SKM-1 (cell line): ENCODE measurements around the gene CTSZ.
A peak's percentile ranks its signal among the peaks of the same experiment; 100 is the strongest.
"Not testable (repeated sequence)": the region's sequence is repeated elsewhere in the genome, so short reads cannot be mapped to it uniquely, and the experiment has no call there.

ENCODE experiments used
- DNase-seq: peaks from one replicate; lab custom pipeline; 2025; ENCODE audit not compliant: unreplicated experiment; lab: John Stamatoyannopoulos, UW

CTSZ gene

GRCh38 chr20:59006864-59007664 is at the start of gene CTSZ:
CTSZ (minus strand) TSS chr20:59007254; CDS start chr20:59007128, 126 bp downstream.
- no peak for DNase-seq

- no peak for DNase-seq
These were observed 48.2 kb upstream of the CTSZ start for GRCh38 chr20:59055302-59055701.

DNA sequence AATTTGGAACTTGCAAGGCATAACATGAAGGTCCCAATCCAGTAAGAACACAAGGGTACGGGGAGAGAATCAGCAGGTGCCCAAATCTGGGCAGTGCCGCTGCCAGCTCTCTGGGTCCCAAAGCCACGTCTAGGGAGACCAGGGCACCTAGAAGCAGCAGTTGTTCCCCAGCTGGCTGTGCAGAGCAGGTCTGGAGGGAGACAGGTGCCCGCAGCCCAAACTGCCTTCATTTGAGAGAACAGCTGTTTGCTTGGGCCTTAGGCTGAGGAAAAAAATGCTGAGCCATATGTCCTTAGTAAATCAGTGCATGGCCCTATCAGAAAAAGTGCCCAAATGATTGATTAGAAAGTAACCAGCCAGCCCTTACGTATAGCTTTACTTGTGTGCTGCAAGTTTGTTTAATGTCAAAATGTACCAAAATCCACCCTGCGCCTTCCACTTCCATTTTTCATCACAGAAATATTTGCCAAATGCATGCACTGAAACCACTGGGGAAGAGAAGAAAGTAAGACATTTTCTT is 44.7 kb upstream of the CTSZ start:
- no peak for DNase-seq

GRCh38 chr20:59050437-59050836 is 43.4 kb upstream of the CTSZ start:
- DNase-seq = no peak

DNA sequence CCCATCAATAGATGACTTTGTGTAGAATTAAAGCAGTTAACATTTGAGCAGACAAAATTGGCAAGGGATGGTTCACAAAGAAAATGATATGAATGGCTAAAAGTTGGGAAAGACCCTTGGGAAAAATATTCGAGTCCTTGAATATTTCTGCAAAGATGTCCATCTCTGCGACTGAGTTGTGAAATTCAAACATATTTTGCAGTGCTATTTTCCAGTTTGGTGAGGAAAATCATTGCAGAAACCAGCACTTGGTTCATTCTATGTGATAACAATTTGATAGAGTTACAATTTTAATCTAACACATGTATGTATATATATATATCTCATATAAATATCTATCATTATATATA is 41.6 kb upstream of the CTSZ start:
- no peak for DNase-seq

DNA sequence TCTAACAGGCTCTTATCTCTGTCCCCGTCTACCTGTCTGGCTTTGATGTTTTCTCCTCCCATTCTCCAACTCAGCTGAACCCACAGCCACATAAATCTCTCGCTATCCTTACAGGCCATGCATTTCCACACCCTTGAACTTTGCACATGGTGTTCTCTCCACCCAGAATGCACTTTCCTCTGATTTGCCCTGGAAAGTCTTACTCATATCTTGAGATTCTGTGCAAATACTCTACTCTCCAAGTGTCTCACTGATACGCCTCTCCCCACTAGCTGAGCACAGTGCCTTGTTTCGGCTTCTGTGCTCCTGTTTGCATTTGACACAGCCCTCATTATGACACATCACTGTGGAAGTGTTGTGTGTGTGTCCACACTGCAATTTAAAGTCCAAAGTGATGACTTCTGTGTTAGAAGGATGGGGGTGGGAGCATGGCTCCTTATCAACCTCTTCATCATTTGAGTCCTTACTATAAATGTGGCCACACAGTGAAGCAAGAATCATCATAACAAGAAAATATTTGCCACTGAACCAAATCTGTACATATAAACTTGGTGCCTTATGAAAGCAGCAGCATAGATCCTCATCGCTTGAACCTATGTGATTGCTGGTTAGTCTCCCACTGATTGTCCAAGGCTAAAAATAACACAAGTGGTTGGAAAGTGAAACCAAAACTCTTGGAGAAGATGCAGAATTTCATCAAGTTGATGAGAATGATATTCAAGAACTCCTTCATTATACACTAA is 41.1 kb upstream of the CTSZ start:
- DNase-seq = no peak

DNA sequence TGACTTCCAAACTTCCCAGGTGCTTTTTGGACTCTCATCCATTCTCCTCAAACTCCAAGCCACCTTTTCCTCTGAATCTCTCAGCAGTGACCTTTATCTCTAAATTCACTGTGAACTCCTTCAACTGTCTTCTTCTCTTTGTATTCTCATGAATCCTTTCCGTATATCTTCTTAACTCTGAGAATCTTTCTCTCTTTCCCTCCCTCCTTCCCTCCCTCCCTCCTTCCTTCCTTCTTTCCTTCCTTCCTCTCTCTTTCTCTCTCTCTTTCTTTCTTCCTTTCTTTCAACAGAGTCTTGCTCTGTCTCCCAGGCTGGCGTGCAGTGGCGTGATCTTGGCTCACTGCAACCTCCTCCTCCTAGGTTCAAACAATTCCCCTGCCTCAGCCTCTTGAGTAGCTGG is 39.8 kb upstream of the CTSZ start:
- DNase-seq = no peak

- no peak for DNase-seq
These were observed 37.7 kb upstream of the CTSZ start for GRCh38 chr20:59044796-59045195.

DNA sequence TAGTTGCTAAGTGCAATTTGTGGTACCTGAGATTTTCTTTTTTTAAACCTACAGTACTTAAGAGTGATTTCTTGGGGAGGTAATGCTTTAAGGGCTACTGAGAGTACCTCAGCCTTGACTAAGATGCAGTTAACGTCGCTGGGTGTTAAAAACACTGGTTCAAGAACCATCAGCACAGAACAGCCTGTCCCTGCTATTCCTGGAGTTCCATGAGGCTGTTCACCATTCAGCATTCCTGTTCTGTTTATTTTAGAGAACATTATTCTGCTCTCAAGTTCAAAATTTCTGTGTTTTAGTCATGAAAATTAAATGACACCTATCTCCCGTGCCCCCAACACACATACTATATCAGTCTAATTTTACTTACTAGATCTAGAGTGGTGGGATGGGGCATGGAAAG is 37.2 kb upstream of the CTSZ start:
- DNase-seq = no peak

DNA sequence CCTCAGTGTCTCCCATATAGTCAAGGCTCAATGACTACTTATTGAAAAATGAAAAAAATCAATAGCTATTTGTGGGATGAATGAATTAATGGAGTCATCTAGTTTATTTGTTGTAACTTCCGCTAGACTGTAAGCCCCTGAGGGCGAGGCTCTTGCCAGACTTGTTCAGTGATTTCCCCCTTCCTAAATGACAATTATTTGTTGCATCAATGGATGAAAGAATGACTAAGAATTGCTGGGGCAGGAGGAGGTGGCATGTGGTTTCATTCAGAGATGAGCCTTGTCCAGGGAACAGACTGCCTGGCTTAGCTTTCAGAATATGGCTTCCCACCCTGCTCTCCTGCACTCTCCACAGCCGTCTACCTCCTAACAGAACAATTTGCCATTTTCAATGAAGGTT is 36.6 kb upstream of the CTSZ start:
- DNase-seq = no peak

DNA sequence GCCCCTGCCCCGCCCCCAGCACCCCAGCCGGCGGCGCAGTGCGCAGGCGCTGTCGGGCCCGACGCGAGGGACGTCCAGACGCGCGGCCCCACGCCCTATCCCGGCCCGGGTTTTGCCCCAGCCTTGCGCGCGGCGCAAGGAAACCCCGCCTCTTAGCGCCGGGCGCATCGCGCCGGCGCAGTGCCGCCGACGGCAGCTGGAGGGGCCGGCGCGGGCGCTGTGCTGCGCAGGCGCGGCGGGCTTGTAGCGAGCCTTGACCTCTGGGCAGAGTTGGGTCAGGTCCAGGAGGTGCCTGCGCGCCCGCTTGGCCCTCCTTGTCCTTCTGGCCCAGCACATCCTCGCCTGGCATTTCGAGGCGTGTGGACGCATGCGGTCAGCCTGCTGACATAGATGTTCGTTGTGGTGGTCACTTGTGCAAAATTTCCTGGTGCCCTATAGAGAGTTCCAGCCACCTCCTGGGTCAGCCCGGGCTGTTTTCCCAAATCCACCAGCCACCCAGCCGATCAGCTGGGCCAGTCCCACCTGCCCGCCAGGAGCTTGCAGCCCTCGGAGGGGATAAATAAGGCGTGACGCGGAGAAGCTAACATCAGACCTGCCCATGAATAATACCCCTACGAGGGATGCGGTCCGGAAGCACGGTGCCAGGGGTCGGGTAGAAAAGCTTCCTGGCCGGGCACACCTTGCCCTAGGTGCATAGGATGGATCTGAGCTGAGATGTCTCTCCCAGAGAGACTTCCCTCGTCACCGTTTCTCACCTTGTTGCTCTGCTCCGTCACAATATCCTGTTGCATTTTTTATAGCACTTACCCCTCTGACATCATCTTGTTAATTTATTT is 36.0 kb upstream of the CTSZ start:
- DNase-seq = peak; percentile 81

DNA sequence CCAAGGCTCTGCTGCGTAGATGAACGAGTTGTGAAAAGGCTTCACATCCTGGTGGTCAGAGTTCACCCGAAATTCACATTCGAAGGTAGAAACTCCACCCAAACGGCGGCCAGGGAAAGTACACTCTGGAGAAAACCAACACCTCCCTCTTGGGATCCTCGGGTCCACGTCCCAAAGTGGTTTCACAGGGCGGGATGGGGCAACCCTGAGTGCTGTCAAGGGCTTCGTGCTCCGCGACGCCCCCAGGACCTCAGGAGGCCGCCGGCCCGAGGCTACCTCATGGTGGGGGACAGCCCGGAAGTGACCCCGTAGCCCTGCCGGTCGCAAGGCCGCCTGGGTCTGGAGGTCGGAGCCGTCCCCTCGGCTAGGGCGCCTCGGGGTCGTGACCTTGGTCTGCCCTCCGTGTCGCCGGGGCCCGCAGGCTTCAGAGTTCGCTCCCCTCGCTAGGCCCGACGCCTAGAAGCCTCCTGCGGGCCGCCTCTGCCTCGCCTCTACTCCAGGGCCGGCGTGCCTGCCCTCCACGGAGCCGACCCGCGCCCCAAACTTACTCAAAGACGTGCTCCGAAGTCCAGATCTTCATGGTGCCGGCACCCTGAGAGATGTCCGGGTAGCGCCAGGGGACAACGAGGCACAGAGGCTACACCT is 35.2 kb upstream of the CTSZ start, which contains the start of gene PRELID3B:
Gene PRELID3B, minus strand, starts transcription at position 636 of the 645 bp plus-strand sequence. Its CDS starts 56 bp downstream, at position 580.
- DNase-seq = no peak

DNA sequence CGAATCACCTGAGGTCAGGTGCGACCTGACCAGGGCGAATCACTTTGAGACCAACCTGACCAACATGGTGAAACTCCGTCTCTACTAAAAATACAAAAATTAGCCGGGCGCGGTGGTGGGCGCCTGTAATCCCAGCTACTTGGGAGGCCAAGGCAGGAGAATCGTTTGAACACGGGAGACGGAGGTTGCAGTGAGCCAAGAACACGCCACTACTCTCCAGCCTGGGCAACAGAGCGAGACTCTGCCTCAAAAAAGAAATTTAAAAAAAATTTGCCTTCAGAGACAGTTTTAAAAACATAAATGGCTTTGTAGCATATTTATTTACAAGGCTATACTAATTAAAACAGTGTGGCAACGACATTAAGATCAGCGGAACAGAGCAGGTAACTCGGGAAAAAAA is 34.4 kb upstream of the CTSZ start:
- DNase-seq = not testable (repeated sequence)

- DNase-seq = no peak
These were observed 33.6 kb upstream of the CTSZ start for GRCh38 chr20:59040667-59041066.

- no peak for DNase-seq
These were observed 32.2 kb upstream of the CTSZ start for GRCh38 chr20:59039233-59039632.

- DNase-seq = no peak
These were observed 30.3 kb upstream of the CTSZ start for GRCh38 chr20:59037386-59037785.

DNA sequence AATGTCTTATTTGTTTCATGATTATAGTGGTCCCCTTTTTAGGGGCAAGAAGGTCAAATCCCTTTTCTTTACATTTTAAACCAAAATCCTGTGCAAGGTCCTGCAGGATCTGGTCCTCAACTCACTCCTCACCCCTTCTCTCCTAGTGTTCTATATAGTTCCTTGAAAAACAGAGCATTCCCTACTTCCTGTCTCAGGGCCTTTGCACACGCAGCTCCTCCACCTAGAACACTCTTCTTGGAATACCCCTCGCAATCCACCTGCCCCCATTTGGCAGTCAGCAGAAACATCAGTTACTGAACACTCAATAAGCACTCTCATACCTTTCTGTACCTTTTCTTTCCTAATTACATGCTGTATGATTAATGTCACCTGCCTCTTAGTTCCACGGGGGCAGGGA is 28.3 kb upstream of the CTSZ start:
- DNase-seq = no peak

GRCh38 chr20:59033616-59034165 is 26.6 kb upstream of the CTSZ start:
- DNase-seq = no peak

- no peak for DNase-seq
These were observed 26.0 kb upstream of the CTSZ start for GRCh38 chr20:59033093-59033492.

- no peak for DNase-seq
These were observed 25.6 kb upstream of the CTSZ start for GRCh38 chr20:59032713-59033059.
